Measurements from ENCODE around the gene RNF215. TPM values are rescaled to one million over a fixed set of nuclear protein-coding genes. Genes with fewer than 3 reads are reported as not detected.

Gene RNF215
- total and polyA plus RNA-seq, 2 of the 13 experiments (the other 11 are each of a cell fraction or from before 2014, with no cell fraction given) = 5.3 to 6.1 TPM

DNA sequence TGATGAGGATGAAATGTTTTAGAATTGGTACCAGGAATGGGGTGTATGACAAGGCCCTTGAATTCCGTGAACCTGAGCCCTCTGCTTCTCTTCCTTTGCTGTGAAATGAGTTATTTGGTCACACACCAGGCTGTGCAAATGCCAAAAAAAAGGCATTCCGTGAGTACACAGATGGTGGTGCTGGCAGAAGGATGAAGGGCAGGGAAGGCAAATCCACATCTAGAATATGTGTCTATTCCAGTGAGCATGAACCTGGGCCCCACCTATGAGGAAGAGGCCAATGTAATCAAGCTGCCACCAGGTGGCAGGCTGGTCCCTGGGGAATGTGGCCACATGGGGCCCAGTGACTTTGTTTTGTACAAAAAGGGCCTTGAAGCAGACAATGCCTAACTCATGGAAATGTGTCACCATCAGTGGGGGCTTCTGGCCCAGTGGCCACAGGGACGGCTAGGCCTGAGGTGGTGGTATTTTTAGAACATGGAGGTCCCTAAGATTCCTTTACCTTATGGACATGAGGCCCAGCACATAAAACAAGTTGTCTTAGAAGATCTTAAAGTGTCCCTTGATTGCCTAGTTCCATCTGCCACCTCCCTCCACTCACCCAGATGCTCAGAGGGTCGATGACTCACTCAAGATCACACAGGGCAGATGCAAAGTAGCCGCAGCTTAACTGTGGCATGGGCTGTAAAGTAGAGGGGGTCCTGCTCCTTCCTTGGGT lies 3.9 kb upstream of the RNF215 start (continued):
- TF ChIP-seq GTF2F1 (IDR thresholded peaks at IDR 0.05; ENCODE audit: low read length) (no peak), ZNF670 (CRISPR knock-in tag; IDR thresholded peaks at IDR 0.05; ENCODE audit: borderline replicate concordance) (no peak), ZNF510 (CRISPR knock-in tag; IDR thresholded peaks at IDR 0.05; ENCODE audit: low read depth) (no peak), ZNF792 (CRISPR knock-in tag; IDR thresholded peaks at IDR 0.05) (no peak), ZNF569 (CRISPR knock-in tag; IDR thresholded peaks at IDR 0.05; ENCODE audit: borderline replicate concordance) (no peak), NFYB (CRISPR knock-in tag; IDR thresholded peaks at IDR 0.05) (no peak), ZSCAN21 (CRISPR knock-in tag; IDR thresholded peaks at IDR 0.05; ENCODE audit: borderline replicate concordance) (no peak)
- TF ChIP-seq, protein P1, sequence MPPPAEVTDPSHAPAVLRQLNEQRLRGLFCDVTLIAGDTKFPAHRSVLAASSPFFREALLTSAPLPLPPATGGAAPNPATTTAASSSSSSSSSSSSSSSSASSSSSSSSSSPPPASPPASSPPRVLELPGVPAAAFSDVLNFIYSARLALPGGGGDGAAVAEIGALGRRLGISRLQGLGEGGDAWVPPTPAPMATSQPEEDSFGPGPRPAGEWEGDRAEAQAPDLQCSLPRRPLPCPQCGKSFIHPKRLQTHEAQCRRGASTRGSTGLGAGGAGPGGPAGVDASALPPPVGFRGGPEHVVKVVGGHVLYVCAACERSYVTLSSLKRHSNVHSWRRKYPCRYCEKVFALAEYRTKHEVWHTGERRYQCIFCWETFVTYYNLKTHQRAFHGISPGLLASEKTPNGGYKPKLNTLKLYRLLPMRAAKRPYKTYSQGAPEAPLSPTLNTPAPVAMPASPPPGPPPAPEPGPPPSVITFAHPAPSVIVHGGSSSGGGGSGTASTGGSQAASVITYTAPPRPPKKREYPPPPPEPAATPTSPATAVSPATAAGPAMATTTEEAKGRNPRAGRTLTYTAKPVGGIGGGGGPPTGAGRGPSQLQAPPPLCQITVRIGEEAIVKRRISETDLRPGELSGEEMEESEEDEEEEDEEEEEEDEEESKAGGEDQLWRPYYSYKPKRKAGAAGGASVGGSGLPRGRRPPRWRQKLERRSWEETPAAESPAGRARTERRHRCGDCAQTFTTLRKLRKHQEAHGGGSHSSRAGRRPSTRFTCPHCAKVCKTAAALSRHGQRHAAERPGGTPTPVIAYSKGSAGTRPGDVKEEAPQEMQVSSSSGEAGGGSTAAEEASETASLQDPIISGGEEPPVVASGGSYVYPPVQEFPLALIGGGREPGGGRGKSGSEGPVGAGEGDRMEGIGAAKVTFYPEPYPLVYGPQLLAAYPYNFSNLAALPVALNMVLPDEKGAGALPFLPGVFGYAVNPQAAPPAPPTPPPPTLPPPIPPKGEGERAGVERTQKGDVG (CRISPR knock-in tag; IDR thresholded peaks at IDR 0.05; ENCODE audit: borderline replicate concordance) = no peak
- TF ChIP-seq, protein P2, sequence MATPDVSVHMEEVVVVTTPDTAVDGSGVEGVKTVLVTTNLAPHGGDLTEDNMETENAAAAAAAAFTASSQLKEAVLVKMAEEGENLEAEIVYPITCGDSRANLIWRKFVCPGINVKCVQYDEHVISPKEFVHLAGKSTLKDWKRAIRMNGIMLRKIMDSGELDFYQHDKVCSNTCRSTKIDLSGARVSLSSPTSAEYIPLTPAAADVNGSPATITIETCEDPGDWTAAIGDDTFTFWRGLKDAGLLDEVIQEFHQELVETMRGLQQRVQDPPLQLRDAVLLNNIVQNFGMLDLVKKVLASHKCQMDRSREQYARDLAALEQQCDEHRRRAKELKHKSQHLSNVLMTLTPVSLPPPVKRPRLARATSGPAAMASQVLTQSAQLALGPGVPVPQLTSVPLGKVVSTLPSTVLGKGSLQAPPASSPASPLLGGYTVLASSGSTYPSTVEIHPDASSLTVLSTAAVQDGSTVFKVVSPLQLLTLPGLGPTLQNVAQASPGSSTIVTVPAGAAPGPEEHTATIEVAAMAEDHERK (CRISPR knock-in tag; IDR thresholded peaks at IDR 0.05; ENCODE audit: low read depth) = no peak
- TF ChIP-seq, protein P3, sequence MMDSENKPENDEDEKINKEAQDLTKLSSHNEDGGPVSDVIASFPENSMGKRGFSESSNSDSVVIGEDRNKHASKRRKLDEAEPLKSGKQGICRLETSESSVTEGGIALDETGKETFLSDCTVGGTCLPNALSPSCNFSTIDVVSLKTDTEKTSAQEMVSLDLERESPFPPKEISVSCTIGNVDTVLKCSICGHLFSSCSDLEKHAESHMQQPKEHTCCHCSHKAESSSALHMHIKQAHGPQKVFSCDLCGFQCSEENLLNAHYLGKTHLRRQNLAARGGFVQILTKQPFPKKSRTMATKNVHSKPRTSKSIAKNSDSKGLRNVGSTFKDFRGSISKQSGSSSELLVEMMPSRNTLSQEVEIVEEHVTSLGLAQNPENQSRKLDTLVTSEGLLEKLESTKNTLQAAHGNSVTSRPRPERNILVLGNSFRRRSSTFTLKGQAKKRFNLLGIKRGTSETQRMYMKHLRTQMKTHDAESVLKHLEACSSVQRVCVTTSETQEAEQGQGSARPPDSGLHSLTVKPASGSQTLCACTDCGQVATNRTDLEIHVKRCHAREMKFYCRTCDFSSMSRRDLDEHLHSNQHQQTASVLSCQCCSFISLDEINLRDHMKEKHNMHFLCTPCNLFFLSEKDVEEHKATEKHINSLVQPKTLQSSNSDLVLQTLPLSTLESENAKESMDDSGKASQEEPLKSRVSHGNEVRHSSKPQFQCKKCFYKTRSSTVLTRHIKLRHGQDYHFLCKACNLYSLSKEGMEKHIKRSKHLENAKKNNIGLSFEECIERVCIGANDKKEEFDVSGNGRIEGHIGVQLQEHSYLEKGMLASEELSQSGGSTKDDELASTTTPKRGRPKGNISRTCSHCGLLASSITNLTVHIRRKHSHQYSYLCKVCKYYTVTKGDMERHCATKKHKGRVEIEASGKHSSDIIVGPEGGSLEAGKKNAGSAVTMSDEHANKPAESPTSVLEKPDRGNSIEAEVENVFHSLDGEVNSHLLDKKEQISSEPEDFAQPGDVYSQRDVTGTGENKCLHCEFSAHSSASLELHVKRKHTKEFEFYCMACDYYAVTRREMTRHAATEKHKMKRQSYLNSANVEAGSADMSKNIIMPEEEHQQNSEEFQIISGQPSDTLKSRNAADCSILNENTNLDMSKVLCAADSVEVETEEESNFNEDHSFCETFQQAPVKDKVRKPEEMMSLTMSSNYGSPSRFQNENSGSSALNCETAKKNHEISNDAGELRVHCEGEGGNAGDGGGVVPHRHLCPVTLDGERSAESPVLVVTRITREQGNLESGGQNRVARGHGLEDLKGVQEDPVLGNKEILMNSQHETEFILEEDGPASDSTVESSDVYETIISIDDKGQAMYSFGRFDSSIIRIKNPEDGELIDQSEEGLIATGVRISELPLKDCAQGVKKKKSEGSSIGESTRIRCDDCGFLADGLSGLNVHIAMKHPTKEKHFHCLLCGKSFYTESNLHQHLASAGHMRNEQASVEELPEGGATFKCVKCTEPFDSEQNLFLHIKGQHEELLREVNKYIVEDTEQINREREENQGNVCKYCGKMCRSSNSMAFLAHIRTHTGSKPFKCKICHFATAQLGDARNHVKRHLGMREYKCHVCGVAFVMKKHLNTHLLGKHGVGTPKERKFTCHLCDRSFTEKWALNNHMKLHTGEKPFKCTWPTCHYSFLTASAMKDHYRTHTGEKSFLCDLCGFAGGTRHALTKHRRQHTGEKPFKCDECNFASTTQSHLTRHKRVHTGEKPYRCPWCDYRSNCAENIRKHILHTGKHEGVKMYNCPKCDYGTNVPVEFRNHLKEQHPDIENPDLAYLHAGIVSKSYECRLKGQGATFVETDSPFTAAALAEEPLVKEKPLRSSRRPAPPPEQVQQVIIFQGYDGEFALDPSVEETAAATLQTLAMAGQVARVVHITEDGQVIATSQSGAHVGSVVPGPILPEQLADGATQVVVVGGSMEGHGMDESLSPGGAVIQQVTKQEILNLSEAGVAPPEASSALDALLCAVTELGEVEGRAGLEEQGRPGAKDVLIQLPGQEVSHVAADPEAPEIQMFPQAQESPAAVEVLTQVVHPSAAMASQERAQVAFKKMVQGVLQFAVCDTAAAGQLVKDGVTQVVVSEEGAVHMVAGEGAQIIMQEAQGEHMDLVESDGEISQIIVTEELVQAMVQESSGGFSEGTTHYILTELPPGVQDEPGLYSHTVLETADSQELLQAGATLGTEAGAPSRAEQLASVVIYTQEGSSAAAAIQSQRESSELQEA (CRISPR knock-in tag; IDR thresholded peaks at IDR 0.05; ENCODE audit: not compliant biosample characterization) = no peak
- TF ChIP-seq, protein P4, sequence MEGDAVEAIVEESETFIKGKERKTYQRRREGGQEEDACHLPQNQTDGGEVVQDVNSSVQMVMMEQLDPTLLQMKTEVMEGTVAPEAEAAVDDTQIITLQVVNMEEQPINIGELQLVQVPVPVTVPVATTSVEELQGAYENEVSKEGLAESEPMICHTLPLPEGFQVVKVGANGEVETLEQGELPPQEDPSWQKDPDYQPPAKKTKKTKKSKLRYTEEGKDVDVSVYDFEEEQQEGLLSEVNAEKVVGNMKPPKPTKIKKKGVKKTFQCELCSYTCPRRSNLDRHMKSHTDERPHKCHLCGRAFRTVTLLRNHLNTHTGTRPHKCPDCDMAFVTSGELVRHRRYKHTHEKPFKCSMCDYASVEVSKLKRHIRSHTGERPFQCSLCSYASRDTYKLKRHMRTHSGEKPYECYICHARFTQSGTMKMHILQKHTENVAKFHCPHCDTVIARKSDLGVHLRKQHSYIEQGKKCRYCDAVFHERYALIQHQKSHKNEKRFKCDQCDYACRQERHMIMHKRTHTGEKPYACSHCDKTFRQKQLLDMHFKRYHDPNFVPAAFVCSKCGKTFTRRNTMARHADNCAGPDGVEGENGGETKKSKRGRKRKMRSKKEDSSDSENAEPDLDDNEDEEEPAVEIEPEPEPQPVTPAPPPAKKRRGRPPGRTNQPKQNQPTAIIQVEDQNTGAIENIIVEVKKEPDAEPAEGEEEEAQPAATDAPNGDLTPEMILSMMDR (CRISPR knock-in tag; IDR thresholded peaks at IDR 0.05) = peak; percentile 96
- TF ChIP-seq, protein P5, sequence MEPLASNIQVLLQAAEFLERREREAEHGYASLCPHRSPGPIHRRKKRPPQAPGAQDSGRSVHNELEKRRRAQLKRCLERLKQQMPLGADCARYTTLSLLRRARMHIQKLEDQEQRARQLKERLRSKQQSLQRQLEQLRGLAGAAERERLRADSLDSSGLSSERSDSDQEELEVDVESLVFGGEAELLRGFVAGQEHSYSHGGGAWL (CRISPR knock-in tag; IDR thresholded peaks at IDR 0.05) = no peak
